Head of caudate nucleus (tissue), 42 donors: ENCODE results near the gene CLN3.
"Not testable (repeated sequence)": the region's sequence is repeated elsewhere in the genome, so short reads cannot be mapped to it uniquely, and the experiment has no call there.

ENCODE experiments used
- DNase-seq, 42 donors: peaks; one replicate each; pipeline versions ENCODE4 v3.0.0 to v3.0.0-alpha.2; 2020 to 2021; ENCODE audit warnings: mixed read lengths in 7 of 42
- intact Hi-C: fragments of 100-400 bp; cut with DNase I; formaldehyde crosslinking; loops from one replicate; pipeline ENCODE4 v1.15.0; 2022

Gene CLN3

DNA sequence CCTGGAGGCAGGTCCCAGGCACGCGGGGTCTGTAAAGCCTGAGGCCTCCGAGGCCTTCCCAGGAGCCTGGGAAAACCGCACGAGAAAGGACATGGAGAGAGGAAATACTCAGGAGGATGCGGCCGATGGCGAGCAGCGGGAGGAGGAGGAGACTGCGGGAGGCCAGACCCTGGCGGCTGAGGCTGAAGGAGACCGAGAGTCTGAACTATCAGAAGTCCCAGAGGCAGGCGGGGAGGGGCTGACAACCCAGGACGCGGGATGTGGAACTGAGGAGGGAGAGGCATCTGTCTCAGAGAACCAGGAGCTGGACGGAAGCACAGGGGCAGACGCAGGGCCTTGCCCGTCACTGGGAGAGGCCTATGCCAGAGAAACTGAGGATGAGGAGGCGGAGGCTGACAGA is 5.0 kb upstream of the CLN3 start:
- intact Hi-C loops: no loop called here
- no peak for DNase-seq

DNA sequence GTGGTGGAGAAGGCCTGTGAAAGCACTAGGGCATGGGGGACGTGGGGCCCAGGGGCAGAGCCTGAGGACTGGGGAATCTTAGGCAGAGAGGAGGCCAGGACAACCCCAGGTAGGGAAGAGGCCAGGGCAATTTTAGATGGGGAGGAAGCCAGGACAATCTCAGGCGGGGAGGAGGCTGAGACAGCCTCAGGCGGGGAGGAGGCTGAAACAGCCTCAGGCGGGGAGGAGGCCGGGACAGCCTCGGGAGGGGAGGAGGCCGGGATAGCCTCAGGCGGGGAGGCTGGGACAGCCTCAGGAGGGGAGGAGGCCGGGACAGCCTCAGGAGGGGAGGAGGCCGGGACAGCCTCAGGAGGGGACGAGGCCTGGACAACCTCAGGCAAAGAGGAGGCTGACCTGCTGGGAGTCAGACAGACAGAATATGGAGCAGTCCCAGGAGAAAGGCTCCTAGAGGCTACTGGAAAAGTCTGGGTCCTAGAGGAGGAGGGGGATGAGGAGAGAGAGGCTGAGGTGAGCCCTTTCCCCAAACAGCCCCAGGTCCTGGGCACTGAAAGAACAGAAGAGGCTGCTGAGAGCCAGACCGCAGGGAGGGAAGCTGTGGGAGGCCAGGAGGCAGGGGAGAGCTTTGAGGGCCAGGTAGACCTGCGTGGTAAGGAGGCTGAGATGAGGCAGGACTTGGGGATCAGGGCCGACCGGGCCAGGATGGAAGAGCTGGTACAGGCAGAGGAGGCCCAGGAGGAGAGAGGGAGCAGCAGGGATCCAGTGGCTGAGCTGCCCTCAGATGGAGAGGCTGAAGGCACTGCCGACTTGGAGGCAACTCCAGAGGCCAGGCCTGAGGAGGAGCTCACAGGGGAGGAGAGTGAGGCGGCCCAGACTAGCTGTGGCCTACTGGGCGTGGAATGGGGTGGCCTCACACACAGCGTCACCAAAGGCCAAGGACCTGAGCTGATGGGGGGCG is 4.2 kb upstream of the CLN3 start:
- no peak for DNase-seq

DNA sequence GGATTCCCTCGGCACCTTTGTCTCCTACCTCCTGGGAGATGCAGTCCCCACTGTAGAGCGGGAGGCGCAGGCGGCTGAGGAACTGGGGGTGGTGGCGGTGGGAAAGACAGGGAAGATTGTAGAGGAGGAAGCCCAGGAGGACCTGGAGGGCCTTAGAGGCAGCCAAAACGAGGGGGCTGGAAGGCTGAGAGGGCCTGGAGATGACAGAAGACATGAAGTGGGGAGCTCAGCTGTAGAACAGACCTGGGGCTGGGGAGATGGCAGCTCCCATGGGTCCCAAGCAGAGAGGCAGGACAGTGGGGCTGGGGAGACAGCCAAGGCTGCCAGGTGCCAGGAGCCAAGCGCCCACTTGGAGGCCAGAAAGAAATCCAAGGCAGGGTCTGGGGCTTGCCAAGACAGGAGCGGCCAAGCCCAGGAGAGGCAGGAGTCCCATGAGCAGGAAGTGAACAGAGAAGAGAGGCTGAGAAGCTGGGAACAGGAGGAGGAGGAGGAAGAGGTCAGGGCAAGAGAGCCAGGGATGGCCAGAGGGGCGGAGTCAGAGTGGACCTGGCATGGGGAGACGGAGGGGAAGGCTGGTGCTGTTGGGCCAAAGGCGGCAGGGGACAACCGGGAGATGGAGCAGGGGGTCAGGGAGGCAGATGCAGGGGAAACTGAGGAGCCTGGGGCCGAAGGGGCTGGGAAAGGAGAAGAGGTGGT is 3.4 kb upstream of the CLN3 start:
- intact Hi-C loops: no loop called here
- DNase-seq: peak in 1 of 42 donors; percentile 22

More for the DNA sequence above, 4.2 kb upstream of the CLN3 start:
- intact Hi-C loops: no loop called here

DNA sequence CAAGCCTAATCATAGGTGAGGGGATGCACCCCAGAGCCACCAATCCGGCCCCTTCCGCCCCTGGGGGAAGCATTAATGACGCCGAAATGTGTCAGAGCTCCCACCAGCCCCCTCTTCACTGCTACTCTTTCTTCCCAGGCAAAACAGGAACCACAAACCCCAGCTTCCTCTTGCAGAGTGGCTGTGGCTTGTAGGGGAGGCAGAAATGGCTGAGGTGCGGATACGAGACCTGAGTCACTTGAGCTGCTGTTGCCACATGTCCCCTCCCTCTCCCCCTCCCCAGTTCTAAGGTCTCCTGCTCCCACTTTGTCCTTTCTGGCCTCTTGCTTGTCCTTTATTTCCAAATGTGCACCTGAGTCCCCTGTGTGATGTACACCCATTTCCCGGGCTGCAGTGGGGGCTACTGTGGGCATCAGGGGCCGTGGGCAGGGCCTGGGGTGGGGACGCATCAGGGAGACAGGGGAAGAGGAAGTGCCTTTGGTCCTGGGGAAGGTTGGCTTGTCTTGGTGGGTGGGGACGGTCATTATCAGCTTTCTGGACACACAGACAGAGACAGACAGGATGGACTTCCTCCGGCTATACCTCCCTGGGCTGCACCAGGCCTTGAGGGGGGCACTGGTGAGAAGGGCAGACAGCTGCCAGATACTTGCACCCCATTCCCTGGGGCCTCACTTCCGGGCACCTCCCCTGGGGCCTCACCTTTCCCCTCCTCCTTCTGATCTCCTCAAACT is 2.4 kb upstream of the CLN3 start, which contains the start of gene APOBR:
APOBR (plus strand) TSS at position 523 of the 731 bp plus-strand sequence; CDS start at position 562, 39 bp downstream.
- intact Hi-C loops: no loop called here
- DNase-seq: peak in 30 of 42 donors; percentile 10 to 63 (median 33)

DNA sequence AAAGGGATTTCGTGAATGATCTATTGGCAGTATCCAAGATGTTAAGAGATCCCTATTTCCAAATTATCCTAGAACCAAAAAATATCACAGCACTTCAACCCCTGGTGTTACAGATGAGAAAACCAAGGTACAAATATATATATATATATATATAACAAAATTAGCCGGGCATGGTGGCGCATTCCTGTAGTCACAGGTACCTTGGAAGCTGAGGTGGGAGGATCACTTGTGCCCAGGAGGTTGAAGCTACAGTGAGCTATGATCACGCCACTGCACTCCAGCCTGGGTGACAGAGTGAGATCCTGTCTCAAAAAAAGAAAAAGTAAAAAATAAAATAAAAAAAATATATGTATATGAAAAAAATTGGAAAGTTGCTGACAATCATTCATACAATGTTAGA is 637 bp upstream of the CLN3 start:
- peak in 1 of 42 donors; percentile 48 for DNase-seq
- intact Hi-C loops: loop anchor here (2.0 kb wide), 1 partner anchor 62 kb away; no protein-coding TSS in a partner anchor

DNA sequence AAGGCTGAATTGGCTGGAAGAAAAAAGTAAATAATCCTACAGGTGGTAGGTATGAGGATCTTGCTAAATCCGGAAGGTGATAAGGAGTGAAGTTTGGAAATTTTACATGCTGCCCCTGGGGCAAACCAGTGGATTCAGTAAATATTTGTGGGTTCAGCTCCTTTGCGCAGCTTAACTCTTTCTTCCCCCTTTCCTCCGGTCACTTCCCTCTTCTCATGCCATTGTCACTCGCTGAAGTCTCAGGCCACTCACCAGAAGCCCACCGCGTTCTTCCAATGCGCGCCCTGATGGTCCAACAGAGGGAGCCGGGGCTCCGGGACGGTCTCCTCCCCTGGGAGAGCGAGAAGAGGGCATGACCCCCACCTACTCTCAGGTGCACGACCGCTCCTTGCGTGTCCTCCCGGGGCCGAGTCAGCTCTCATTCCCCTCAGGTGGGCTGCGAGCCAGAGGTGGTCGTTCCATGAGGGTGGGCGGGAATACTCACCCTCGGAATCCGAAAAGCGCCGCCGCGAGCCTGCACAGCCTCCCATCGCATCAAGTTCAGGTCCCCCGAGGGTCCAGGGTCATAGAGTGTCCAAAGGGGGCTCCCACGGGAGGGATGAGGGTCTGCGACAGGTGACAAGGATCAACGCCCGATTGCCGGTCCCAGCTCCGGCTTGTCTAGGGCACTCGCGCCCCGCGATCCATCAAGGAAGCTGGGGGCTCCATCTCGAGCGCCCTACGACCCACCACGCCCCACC is 474 bp downstream of the CLN3 start:
- intact Hi-C loops: no loop called here
- peak in 38 of 42 donors; percentile 13 to 65 (median 38) for DNase-seq

DNA sequence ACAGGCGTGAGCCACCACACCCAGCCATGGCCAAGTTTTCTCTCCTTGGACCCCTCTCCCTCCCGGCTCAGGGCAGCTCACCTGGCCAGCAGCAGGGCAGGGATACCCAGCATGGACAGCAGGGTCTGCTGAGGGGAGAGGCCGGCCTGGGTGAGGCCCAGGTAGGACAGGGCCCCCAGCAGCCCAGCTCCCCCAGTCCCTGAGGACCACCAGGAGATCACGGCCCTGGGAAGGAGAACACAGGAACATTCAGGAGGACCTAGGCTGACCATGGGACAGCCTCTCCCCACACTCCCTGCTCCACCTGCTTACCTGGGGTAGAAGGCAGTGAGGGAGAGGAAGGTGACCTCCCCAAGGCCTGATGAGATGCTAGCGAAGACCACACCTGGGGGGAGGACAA is 5.6 kb downstream of the CLN3 start:
- no peak for DNase-seq
- intact Hi-C loops: no loop called here

DNA sequence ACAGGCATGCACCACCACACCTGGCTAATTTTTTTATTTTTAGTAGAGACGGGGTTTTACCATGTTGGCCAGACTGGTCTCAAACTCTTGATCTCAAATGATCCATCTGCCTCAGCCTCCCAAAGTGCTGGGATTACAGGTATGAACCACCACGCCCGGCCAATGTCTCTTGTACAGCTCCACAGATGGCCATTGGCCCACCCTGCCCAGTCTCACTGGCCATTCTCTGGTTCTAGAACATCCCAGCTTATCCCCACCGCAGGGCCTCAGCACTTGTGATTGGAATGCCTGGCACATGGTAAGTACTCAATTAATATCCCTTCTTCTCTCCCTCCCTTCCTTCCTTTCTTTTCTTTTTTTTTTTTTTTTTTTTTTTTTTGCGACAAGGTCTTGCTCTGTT is 8.5 kb downstream of the CLN3 start:
- DNase-seq, intact Hi-C loops: not testable (repeated sequence)

DNA sequence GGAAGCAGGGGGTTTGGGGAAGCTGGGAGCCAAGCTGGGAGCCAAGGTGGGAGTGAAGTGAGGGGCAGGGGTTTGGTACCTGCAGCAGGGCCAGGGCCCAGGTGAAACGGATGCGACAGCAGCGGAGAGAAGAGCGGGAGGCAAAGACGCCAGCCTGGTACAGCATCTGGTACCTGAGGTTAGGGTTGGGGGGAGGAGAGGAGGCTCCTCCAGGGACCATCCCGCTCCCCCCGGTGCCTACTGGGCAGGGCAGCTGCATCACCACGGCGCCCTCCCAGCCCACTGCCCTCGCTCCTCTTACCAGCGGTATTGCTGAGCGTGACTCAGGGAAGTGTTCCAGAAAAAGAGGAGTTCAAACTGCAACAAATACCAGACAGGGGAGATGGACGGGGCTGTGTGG is 9.8 kb downstream of the CLN3 start:
- peak in 1 of 42 donors; percentile 3 for DNase-seq
- intact Hi-C loops: no loop called here

DNA sequence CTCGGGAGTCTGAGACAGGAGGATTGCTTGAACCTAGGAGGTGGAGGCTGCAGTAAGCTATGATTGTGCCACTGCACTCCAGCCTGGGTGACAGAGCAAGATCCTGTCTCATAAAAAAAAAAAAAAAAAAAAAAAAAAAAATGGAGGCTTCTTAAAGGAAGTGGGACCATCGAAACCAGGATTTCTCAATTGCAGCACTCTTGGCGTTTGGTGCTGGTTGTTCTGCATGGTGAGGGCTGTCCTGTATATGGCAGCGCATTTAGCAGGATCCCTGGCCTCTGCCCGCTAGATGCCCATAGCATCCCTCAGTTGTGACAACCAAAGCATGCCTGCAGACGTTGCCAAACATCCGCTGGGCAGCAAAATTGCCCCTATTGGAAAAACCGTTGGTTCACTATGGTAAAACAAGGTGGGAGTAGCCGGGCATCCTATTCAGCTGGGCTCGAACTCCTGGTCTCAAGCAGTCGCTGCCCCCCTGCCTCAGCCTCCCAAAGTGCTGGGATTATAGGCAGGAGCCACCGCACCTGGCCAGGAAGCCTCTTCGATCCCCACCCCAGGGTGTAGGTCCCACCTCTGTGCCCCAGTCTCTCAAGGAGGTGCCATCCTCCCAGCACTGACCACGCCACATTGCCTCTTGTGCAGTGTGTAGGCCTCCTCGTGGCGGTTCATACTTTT is 13.2 kb downstream of the CLN3 start:
- intact Hi-C loops: no loop called here
- DNase-seq: peak in 1 of 42 donors; percentile 4

DNA sequence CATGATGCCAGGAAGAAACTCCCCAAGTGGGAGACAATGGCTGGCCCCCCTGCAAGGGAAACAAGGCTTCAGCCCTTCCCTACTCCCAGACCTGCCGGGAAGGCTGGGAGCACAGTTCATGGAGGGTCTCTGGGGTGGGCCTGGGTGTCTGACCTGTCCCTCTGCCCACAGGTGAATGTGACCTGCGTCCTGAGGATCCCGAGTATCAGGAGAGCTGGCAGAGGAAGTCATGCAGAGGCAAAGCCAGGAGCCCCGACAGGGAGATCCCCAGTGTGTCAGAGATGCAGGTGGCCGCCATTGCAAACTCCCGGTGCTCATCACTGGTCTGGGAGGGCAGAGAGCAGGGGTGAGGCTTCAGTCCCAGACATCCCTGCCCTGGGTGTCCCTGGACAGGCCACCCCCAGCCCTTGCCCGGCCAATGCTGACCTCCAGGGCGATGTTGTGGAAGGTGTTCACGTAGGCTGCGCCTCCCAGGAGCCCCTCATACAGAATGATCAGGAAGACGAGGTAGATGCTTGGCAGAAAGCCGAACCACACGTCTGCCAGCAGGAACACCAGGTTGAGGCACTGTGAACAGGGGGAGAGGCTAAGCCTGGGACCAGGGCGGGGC is 14.5 kb downstream of the CLN3 start:
- intact Hi-C loops: no loop called here
- DNase-seq: peak in 2 of 42 donors; percentile 2 to 12

DNA sequence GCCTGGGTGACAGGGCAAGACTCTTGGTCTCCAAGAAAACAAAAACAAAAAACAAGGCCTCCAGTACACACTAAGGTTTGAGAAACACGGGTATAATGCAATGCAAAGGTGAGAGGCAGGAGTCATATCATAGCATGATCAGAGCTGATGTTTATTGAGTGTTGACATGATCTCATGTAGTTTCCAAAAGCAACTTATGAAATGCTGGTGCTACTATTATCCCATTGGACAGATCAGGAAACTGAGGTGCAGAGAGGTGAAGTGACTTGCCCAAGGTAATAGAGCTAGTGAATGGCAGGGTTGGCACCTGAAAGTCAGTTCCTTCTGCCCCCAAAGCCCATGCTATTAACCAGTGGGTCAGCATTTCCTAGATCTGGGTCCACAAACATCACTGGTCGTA is 16.7 kb downstream of the CLN3 start:
- intact Hi-C loops: no loop called here
- no peak for DNase-seq

DNA sequence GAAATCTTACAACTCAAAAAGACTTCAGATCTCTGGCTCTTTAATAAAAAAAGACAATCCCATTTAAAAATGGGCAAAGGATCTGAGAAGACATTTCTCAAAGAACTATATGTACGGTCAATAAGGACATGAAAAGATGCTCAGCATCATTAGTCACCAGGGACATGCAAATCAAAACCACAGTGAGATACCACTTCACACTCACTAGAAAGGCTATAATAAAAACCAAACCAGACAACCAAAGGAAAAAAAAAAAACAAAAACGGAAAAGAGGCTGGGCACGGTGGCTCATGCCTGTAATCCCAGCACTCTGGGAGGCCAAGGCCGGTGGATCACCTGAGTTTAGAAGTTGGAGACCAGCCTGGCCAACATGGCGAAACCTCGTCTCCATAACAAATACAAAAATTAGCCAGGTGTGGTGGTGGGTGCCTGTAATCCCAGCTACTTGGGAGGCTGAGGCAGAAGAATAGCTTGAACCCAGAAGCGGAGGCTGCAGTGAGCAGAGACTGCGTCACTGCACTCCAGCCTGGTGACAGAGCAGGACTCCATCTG is 18.1 kb downstream of the CLN3 start:
- intact Hi-C loops: no loop called here
- peak in 2 of 42 donors; percentile 20 to 29 for DNase-seq

DNA sequence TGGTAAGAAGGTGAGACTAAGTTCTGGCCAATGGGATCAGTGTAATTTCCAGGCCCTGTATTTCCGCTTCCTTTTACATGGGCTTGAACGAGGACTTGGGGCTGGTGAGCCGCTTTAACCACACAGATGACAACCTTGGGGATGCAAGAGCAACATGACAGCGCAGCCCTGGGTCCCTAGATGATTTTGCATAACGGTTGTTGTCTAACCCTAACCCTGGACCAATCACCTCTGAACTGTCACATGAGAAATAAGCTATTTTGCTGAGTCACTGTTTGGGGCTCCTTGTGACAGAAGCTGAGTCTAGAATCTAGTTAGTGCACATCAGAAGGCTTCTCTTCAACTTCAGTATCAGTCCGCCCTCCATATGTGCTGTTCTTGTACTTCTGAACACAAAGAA is 44.8 kb downstream of the CLN3 start:
- intact Hi-C loops, DNase-seq: not testable (repeated sequence)

DNA sequence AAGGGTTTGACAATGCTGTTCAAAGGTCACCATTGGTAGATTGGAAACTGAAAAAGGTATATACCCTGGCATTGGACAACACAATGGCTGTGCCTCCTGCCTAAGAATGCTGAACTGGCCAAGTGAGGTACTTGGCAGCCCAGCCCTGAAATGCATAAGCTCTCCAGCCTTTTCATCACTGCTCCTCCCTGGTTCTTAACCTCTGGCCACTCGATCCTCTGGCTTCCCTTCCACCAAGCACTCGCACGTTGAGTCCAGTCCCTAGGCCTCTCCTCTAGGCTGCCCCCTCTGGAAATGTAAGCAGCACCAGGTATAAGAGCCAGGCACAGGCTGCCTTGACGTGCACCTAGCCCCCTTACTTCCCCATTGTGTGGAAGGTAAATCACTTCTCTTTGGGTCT is 45.5 kb downstream of the CLN3 start:
- DNase-seq, intact Hi-C loops: not testable (repeated sequence)

DNA sequence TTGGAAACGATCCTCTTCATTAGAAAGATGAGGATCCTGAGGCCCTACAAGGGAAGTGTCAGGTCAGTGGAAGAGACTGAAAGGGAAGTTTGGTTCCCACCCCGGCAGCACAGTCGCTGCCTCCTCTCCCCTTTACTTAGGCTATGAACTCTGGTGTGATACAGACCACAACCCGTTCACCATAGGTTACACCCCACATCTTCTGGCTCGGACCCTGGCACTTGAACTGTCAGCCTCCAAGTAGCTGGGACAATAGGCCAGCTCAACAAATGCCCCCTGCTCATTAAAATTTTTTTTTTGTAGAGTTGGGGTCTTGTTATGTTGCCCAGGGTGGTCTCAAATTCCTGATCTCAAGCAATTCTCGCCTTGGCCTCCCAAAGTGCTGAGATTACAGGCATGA is 47.9 kb downstream of the CLN3 start:
- intact Hi-C loops: not testable (repeated sequence)
- peak in 1 of 42 donors; percentile 13 for DNase-seq

DNA sequence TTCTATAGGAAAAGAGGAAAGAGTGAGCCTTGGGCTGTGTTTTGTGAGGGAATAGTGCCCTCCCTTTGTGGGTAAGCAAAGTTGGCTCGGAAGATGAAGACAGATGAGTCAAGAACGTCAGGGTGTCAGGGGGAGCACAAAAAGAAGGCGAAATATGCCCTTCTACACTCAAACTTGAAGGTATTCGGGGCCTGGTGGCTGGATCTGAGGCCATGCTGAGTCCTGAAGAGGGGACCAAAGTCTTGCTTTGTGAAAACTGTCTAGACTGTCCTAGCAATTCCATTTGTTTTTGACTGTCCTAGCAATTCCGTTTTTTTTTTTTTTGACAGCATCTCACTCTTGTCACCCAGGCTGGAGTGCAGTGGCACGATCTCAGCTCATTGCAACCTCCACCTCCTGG is 53.0 kb downstream of the CLN3 start:
- intact Hi-C loops: not testable (repeated sequence)
- peak in 1 of 42 donors; percentile 26 for DNase-seq
